ENCODE measurements around the gene GAA. TPM values are rescaled to one million over a fixed set of nuclear protein-coding genes. Genes with fewer than 3 reads are reported as not detected.

GAA gene
- total RNA-seq, 1 experiment from 2014 or later: 88.7 TPM

- in situ Hi-C loops (cut with HindIII; ENCODE audit: low pct_unique_long_range_greater_than_20kb, low sequenced_read_pairs): no loop called here
- no peak for DNase-seq (ENCODE audit: low read depth, low spot score)
These were observed 8.5 kb downstream of the GAA start for GRCh38 chr17:80109713-80110446.

GRCh38 chr17:80110447-80110812 is 9.0 kb downstream of the GAA start:
- no peak for DNase-seq (ENCODE audit: low read depth, low spot score)
- in situ Hi-C loops (cut with HindIII; ENCODE audit: low pct_unique_long_range_greater_than_20kb, low sequenced_read_pairs): no loop called here

- no peak for DNase-seq (ENCODE audit: low read depth, low spot score)
- in situ Hi-C loops (cut with HindIII; ENCODE audit: low pct_unique_long_range_greater_than_20kb, low sequenced_read_pairs): no loop called here
These were observed 9.7 kb downstream of the GAA start for GRCh38 chr17:80110927-80111701.

GRCh38 chr17:80111702-80112470 is 10.5 kb downstream of the GAA start:
- in situ Hi-C loops (cut with HindIII; ENCODE audit: low pct_unique_long_range_greater_than_20kb, low sequenced_read_pairs): no loop called here
- DNase-seq (ENCODE audit: low read depth, low spot score): no peak

- no peak for DNase-seq (ENCODE audit: low read depth, low spot score)
- in situ Hi-C loops (cut with HindIII; ENCODE audit: low pct_unique_long_range_greater_than_20kb, low sequenced_read_pairs): no loop called here
These were observed 11.2 kb downstream of the GAA start for GRCh38 chr17:80112471-80113032.

- DNase-seq (ENCODE audit: low read depth, low spot score): no peak
These were observed 11.7 kb downstream of the GAA start for GRCh38 chr17:80113033-80113484.

GRCh38 chr17:80114758-80115157 is 13.4 kb downstream of the GAA start:
- no peak for DNase-seq (ENCODE audit: low read depth, low spot score)

More at GRCh38 chr17:80113033-80113484, 11.7 kb downstream of the GAA start:
- in situ Hi-C loops (cut with HindIII; ENCODE audit: low pct_unique_long_range_greater_than_20kb, low sequenced_read_pairs): no loop called here

GRCh38 chr17:80115159-80115558 is 13.8 kb downstream of the GAA start:
- DNase-seq (ENCODE audit: low read depth, low spot score): no peak
- in situ Hi-C loops (cut with HindIII; ENCODE audit: low pct_unique_long_range_greater_than_20kb, low sequenced_read_pairs): no loop called here

More at GRCh38 chr17:80114758-80115157, 13.4 kb downstream of the GAA start:
- in situ Hi-C loops (cut with HindIII; ENCODE audit: low pct_unique_long_range_greater_than_20kb, low sequenced_read_pairs): no loop called here

GRCh38 chr17:80116276-80116920 is 15.0 kb downstream of the GAA start:
- in situ Hi-C loops (cut with HindIII; ENCODE audit: low pct_unique_long_range_greater_than_20kb, low sequenced_read_pairs): no loop called here
- DNase-seq (ENCODE audit: low read depth, low spot score): no peak

GRCh38 chr17:80116921-80117380 is 15.6 kb downstream of the GAA start:
- no peak for DNase-seq (ENCODE audit: low read depth, low spot score)
- in situ Hi-C loops (cut with HindIII; ENCODE audit: low pct_unique_long_range_greater_than_20kb, low sequenced_read_pairs): no loop called here

GRCh38 chr17:80117491-80118401 is 16.4 kb downstream of the GAA start:
- no peak for DNase-seq (ENCODE audit: low read depth, low spot score)
- in situ Hi-C loops (cut with HindIII; ENCODE audit: low pct_unique_long_range_greater_than_20kb, low sequenced_read_pairs): no loop called here

- in situ Hi-C loops (cut with HindIII; ENCODE audit: low pct_unique_long_range_greater_than_20kb, low sequenced_read_pairs): no loop called here
- DNase-seq (ENCODE audit: low read depth, low spot score): no peak
These were observed 17.4 kb downstream of the GAA start for GRCh38 chr17:80118601-80119270.

- in situ Hi-C loops (cut with HindIII; ENCODE audit: low pct_unique_long_range_greater_than_20kb, low sequenced_read_pairs): no loop called here
- DNase-seq (ENCODE audit: low read depth, low spot score): no peak
These were observed 17.9 kb downstream of the GAA start for GRCh38 chr17:80119271-80119791.

- DNase-seq (ENCODE audit: low read depth, low spot score): no peak
- in situ Hi-C loops (cut with HindIII; ENCODE audit: low pct_unique_long_range_greater_than_20kb, low sequenced_read_pairs): no loop called here
These were observed 18.5 kb downstream of the GAA start for GRCh38 chr17:80119839-80120238.

- DNase-seq (ENCODE audit: low read depth, low spot score): no peak
- in situ Hi-C loops (cut with HindIII; ENCODE audit: low pct_unique_long_range_greater_than_20kb, low sequenced_read_pairs): no loop called here
These were observed 20.7 kb downstream of the GAA start for GRCh38 chr17:80122026-80122575.

Data from SK-MEL-5 (cell line).